PC-3 (cell line): ENCODE results near the gene RGS9BP. TPM values are rescaled to one million over a fixed set of nuclear protein-coding genes. Genes with fewer than 3 reads are reported as not detected.

Source experiments
- ATAC-seq: fragments of 200-7000 bp; cut with Tn5 transposase; 2 replicates; pipeline ENCODE4 v1.9.1; 2020; ENCODE audit warnings: mild to moderate bottlenecking, moderate library complexity
- BruUV-seq: library from RNA; stranded (reverse); fragments of 400-500 nt; replicated peaks from 2 replicates; lab custom pipeline; 2021; lab: Mats Ljungman, UMichigan
- CTCF ChIA-PET: fragments of 300-600 bp; sonication (Branson Sonifier 250); formaldehyde crosslinking; loops from one replicate; lab custom pipeline; 2022; ENCODE audit warnings: antibody characterized with exemption; lab: Charles Lee
- POLR2A ChIA-PET: fragments of 300-600 bp; sonication (Branson Sonifier 250); formaldehyde crosslinking; loops from one replicate; lab custom pipeline; 2022; ENCODE audit warnings: antibody characterized with exemption; ENCODE audit not compliant: unreplicated experiment; lab: Charles Lee
- DNase-seq: peaks from one replicate; pipeline ENCODE4 v3.0.0-alpha.2; 2015
- H2AFZ ChIP-seq: fragments of 300-600 bp; sonication (generic); 2 replicates; pipeline ENCODE4 v1.6.0; 2016; ENCODE audit warnings: antibody characterized with exemption, low read length
- H3F3A ChIP-seq: fragments of 300-600 bp; sonication (generic); one replicate; pipeline ENCODE4 v1.6.0; 2017; ENCODE audit warnings: antibody characterized with exemption, low read length, control low read depth, mild to moderate bottlenecking; ENCODE audit not compliant: unreplicated experiment
- H3K27ac ChIP-seq: fragments of 300-600 bp; sonication (generic); 2 replicates; pipeline ENCODE4 v1.5.1; 2016; ENCODE audit warnings: mild to moderate bottlenecking, low read length
- H3K27me3 ChIP-seq: fragments of 300-600 bp; sonication (generic); 2 replicates; pipeline ENCODE4 v1.6.1; 2016; ENCODE audit warnings: low read length, mixed read lengths
- H3K36me3 ChIP-seq: fragments of 300-600 bp; sonication (generic); 2 replicates; pipeline ENCODE4 v1.6.1; 2016; ENCODE audit warnings: low read depth, mixed run types, low read length, mixed read lengths
- H3K4me1 ChIP-seq: fragments of 300-600 bp; sonication (generic); 2 replicates; pipeline ENCODE4 v1.5.1; 2016; ENCODE audit warnings: low read length; ENCODE audit not compliant: insufficient read depth
- H3K4me2 ChIP-seq: fragments of 300-600 bp; sonication (generic); 2 replicates; pipeline ENCODE4 v1.6.0; 2016; ENCODE audit warnings: low read length
- H3K4me3 ChIP-seq: fragments of 300-600 bp; sonication (generic); 2 replicates; pipeline ENCODE4 v1.5.1; 2016; ENCODE audit warnings: mild to moderate bottlenecking, low read length, mixed read lengths
- H3K79me2 ChIP-seq: fragments of 300-600 bp; sonication (generic); 2 replicates; pipeline ENCODE4 v1.6.1; 2017; ENCODE audit warnings: low read length, mixed read lengths
- H3K9ac ChIP-seq: fragments of 300-600 bp; sonication (generic); 2 replicates; pipeline ENCODE4 v1.6.0; 2016; ENCODE audit warnings: mild to moderate bottlenecking, low read length
- H3K9me2 ChIP-seq: fragments of 300-600 bp; sonication (generic); replicated peaks from 2 replicates; pipeline ENCODE4 v1.6.1; 2016; ENCODE audit warnings: mixed run types, low read length, mixed read lengths
- H3K9me3 ChIP-seq: fragments of 300-600 bp; sonication (generic); 2 replicates; pipeline ENCODE4 v1.6.1; 2016; ENCODE audit warnings: low read length, mixed read lengths
- H4K20me1 ChIP-seq: fragments of 300-600 bp; sonication (generic); 2 replicates; pipeline ENCODE4 v1.6.1; 2016; ENCODE audit warnings: low read length, mixed read lengths
- EZH2 ChIP-seq: fragments of 300-600 bp; sonication (generic); IDR thresholded peaks from one replicate; pipeline ENCODE4 v1.6.1; 2017; ENCODE audit warnings: antibody characterized with exemption, mild to moderate bottlenecking, low read length; ENCODE audit not compliant: unreplicated experiment
- EZH2phosphoT487 ChIP-seq: fragments of 300-600 bp; sonication (generic); IDR thresholded peaks from 2 replicates; pipeline ENCODE4 v1.6.1; 2018; ENCODE audit warnings: mild to moderate bottlenecking, antibody characterized with exemption, low read length, borderline replicate concordance
- intact Hi-C: fragments of 100-400 bp; cut with micrococcal nuclease; formaldehyde crosslinking; loops from 2 replicates; pipeline ENCODE4 v1.9.0; 2023
- total RNA-seq: library from RNA; depleted of rRNA; stranded (reverse); fragments of >200 nt; gene quantifications from 2 replicates; pipeline ENCODE4 v1.2.3, GENCODE V29; 2014
- TF ChIP-seq, protein P1 (sequence below): fragments of 300-600 bp; sonication (generic); conservative IDR thresholded peaks from 2 replicates; pipeline ENCODE4 v1.5.1; 2017; ENCODE audit warnings: antibody characterized with exemption, low read depth, mild to moderate bottlenecking, low read length

The RGS9BP gene
- total RNA-seq, 1 experiment from 2014 or later, result 1.6 TPM

DNA sequence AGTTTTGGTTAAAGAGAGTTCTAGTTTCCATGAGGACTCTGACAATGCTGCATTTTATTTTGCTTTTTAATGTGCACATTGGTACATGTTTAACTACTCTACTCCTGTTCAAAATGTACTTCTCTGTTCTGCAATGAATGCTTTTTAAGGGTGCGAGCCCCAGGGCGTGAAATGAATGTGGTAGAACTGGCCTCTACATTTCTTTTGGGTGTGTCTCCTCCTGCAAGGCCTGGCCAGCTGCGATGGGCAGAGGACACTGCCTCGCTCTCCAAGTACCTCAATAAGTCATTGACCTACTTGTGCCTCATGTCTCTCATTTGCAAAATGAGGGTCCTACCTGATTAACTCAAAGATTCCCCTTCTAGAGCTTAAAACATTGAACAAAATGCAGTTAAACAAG, 6.7 kb downstream of the RGS9BP start:
- no TSS peak for BruUV-seq
- Histone ChIP-seq H3K4me2 (no peak overlapping the region), H3K36me3 (no peaks in the 10 kb centered on the region), H2AFZ (no peak overlapping the region), H3K9ac (no peak overlapping the region), H4K20me1 (no peaks in the 10 kb centered on the region), H3K4me1 (0 out of 2 replicates have a peak, but pooled peaks cover 3% of the 10 kb centered on the region), H3K79me2 (no peaks in the 10 kb centered on the region), H3K27ac (no peak overlapping the region), H3K9me3 (no peaks in the 10 kb centered on the region), H3K27me3 (no peaks in the 10 kb centered on the region), H3K4me3 (no peak overlapping the region), H3F3A (no peaks in the 10 kb centered on the region), H3K9me2 (no peaks in the 10 kb centered on the region)
- CTCF ChIA-PET, result no interaction called here
- TF ChIP-seq EZH2phosphoT487 (no peak), EZH2 (no peak)
- TF ChIP-seq, protein P1, sequence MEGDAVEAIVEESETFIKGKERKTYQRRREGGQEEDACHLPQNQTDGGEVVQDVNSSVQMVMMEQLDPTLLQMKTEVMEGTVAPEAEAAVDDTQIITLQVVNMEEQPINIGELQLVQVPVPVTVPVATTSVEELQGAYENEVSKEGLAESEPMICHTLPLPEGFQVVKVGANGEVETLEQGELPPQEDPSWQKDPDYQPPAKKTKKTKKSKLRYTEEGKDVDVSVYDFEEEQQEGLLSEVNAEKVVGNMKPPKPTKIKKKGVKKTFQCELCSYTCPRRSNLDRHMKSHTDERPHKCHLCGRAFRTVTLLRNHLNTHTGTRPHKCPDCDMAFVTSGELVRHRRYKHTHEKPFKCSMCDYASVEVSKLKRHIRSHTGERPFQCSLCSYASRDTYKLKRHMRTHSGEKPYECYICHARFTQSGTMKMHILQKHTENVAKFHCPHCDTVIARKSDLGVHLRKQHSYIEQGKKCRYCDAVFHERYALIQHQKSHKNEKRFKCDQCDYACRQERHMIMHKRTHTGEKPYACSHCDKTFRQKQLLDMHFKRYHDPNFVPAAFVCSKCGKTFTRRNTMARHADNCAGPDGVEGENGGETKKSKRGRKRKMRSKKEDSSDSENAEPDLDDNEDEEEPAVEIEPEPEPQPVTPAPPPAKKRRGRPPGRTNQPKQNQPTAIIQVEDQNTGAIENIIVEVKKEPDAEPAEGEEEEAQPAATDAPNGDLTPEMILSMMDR, result no peak
- POLR2A ChIA-PET, result no interaction called here
- intact Hi-C loops, result no loop called here
- no peak for ATAC-seq
- DNase-seq, result no peak

DNA sequence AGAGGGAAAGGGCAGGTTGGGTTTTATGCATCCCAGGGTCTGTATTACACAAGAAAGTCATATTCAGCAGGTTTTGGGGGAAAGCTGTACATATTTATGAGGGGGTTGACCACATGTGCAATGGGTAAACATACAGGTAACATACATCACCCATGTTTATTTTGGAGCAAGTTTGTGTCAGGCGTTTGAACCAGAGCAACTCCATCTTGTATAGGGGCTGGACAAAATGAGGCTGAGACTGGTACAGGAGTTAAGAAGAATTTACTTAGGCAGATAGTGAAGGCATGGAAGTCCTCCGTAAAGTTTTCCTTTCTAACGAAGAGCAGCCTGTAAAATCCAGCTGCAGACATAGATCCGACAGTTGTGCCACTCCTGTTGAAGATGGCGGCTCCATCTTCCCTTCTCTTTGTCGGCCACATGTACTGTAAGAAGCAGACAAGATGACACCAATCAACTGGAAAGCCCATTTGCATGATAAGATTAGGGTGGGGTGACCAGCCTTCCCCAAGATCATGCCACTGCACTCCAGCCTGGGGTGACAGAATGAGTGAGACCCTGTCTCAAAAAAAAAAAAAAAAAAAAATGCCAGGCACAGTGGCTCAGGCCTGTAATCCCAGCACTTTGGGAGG, 11.3 kb downstream of the RGS9BP start:
- peaks cover 13% of the 10 kb centered on the region for H3K4me1 ChIP-seq
- no peak overlapping the region for H3K4me2 ChIP-seq
- no peak for ATAC-seq
- no peak overlapping the region for H3K4me3 ChIP-seq
- no peaks in the 10 kb centered on the region for H3F3A ChIP-seq
- DNase-seq, result no peak
- ChIA-PET CTCF (no interaction called here), POLR2A (no interaction called here)
- H3K9me3 ChIP-seq, result no peaks in the 10 kb centered on the region
- BruUV-seq, result no TSS peak
- no peaks in the 10 kb centered on the region for H4K20me1 ChIP-seq
- no peaks in the 10 kb centered on the region for H3K27me3 ChIP-seq
- no peaks in the 10 kb centered on the region for H3K9me2 ChIP-seq
- H3K9ac ChIP-seq, result no peak overlapping the region
- intact Hi-C loops, result no loop called here
- no peak overlapping the region for H3K27ac ChIP-seq
- TF ChIP-seq, protein P1, result no peak
- no peak for TF ChIP-seq EZH2phosphoT487
- TF ChIP-seq EZH2, result no peak
- H3K36me3 ChIP-seq, result no peaks in the 10 kb centered on the region
- peaks cover 11% of the 10 kb centered on the region for H3K79me2 ChIP-seq
- H2AFZ ChIP-seq, result no peak overlapping the region

DNA sequence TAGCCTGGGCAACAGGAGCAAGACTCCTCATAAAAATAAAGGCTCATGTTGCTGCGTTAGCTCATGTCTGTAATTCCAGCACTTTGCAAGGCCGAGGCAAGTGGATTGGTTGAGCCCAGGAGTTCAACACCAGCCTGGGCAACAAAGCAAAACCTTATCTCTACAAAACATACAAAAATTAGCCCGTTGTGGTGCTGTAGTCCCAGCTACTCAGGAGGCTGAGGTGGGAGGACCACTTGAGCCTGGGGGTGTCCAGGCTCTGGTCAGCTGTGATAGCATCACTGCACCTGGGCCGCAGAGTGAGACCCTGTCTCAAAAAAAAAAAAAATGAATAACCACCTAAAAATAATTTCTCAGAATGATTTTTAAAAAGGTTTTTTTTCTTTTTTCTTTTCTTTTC, 12.0 kb downstream of the RGS9BP start:
- BruUV-seq, result no TSS peak
- no peak overlapping the region for H3K9ac ChIP-seq
- H3K9me3 ChIP-seq, result no peaks in the 10 kb centered on the region
- intact Hi-C loops, result no loop called here
- no peak for TF ChIP-seq EZH2phosphoT487
- no peak for TF ChIP-seq EZH2
- TF ChIP-seq, protein P1, result no peak
- no peaks in the 10 kb centered on the region for H3K27me3 ChIP-seq
- no peaks in the 10 kb centered on the region for H3K9me2 ChIP-seq
- no peak for ATAC-seq
- peaks cover 19% of the 10 kb centered on the region for H3K79me2 ChIP-seq
- no peaks in the 10 kb centered on the region for H3K36me3 ChIP-seq
- no peak overlapping the region for H2AFZ ChIP-seq
- DNase-seq, result no peak
- no peaks in the 10 kb centered on the region for H3F3A ChIP-seq
- peaks cover 9% of the 10 kb centered on the region for H3K4me1 ChIP-seq
- ChIA-PET CTCF (no interaction called here), POLR2A (no interaction called here)
- no peak overlapping the region for H3K4me2 ChIP-seq
- H3K4me3 ChIP-seq, result no peak overlapping the region
- H4K20me1 ChIP-seq, result no peaks in the 10 kb centered on the region
- H3K27ac ChIP-seq, result no peak overlapping the region
